Omental fat pad (tissue), 4 donors: ENCODE data around the gene SBF1. TPM values are rescaled to one million over a fixed set of nuclear protein-coding genes. Genes with fewer than 3 reads are reported as not detected.

Experiments
- ATAC-seq: fragments of 150-250 bp; one replicate; pipeline ENCODE4 v1.9.1; 2016; ENCODE audit warnings: mild to moderate bottlenecking, moderate library complexity; ENCODE audit not compliant: low FRiP score
- DNase-seq: peaks from one replicate; pipeline ENCODE4 v3.0.0-alpha.2; 2019; ENCODE audit warnings: low spot score
- CTCF ChIP-seq, 3 donors: fragments of 450-650 bp; IDR thresholded peaks; one replicate each; pipeline ENCODE4 v1.5.1; 2016 to 2017; ENCODE audit warnings: antibody characterized with exemption in 3 of 3, mild to moderate bottlenecking in 3 of 3, moderate library complexity in 2 of 3
- total RNA-seq, 4 donors: library from RNA; depleted of rRNA; stranded (reverse); fragments of >200 nt; gene quantifications; one replicate each; pipeline ENCODE4 v1.1.0, GENCODE V29; 2016

Gene SBF1
- total RNA-seq, 4 donors from 2014 or later: 37.5 to 66.8 (median 43.8) TPM

GRCh38 chr22:50470491-50470890 is 4.3 kb downstream of the SBF1 start:
- no peak for TF ChIP-seq CTCF (IDR thresholded peaks at IDR 0.05)
- ATAC-seq: no peak
- no peak for DNase-seq

DNA sequence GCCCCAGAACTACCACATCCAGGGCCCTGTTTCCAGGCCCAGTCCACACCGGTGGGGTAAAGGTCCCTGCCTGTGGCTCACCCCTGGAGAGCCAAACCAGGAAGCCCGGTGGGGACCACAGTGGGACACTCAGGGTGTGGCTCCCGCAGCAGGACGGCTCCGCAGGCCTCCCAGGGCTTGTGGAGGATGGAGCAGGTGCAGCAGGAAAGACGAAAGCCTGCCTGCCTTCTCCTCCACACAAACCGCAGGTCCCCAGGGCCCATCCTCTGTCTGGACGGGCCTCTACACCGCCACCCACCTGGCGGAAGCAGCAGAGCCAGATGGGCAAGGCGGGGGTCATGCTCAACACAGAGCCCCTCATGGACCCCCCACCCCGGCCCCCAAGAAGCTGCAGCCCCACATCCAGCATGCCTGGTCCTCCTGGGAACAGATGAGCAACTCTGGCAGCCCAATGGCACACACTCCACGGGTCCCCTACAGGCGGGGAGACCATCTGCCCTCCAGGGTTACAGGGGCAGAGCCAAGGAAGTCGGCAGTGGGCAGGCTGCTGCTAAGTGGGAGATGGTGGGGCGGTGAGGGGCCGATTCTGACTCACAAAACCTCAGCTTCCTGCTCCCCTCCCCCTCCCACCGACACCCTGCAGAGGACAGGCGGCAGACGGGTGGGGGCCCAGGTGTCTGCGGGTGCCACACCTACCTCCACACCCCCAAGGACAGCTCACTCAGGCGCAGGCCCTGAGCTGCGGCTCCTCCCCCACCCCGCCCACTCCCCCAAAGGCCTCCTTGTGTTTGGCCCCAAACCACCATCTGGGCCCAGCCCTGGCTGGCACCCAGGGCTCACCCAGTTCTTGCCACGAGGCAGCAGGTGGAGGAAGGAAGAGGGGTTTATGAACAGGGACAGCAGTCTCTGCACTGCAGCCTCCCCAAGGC is 5.2 kb downstream of the SBF1 start:
- TF ChIP-seq CTCF (IDR thresholded peaks at IDR 0.05): no peak
- DNase-seq (no peak), ATAC-seq (no peak)

DNA sequence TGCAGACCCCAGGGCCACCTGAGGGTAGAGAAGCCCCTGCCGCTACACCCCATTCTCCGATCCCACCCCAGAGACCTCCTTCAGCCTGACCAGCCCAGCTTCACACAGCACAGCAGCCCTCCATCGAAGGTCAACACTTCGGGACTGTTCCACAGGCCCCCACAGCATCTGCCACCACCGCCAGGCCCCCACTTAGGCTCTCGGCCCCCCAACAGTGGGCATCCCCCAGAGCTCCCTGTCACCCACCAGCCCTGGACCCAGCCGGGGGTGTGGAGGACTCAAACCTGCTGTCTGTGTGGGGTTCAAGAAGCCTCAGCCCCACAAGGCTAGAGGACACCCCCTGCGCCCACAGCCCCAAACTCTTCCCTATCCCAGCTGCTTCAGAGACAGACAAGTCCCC is 6.2 kb downstream of the SBF1 start:
- DNase-seq: no peak
- TF ChIP-seq CTCF (IDR thresholded peaks at IDR 0.05): no peak
- no peak for ATAC-seq

DNA sequence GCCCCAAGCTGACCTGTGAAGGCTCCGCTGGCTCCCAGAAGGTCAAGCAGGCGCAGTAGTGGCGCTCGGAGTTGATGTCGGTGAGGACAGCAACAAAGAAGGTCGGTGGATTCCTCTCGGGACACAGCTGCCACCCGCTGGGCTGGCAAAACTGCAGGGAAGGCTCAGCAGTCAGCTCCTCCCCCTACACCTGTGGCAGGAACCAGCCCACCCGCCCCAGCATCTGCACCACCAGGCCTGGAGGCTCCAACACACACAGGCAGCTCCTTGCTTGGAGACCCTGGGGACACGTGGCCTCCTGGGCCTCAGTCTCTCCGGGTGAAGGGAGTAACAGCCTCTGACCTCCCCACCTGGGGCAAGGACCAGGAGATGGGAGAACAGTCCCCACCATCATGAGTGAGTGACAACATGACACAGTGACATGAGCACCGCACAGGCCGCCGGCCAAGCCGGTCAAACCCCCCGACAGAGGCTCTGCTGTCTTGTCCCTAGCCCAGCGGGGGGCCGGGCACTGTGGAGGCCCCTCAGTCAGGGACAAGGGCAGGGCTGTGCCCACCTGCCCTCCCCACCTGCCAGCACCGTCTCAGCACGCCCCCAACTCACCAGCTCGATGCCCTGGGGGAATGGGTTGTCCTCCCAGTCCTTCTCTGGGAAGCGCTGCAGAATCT is 6.9 kb downstream of the SBF1 start:
- no peak for ATAC-seq
- no peak for TF ChIP-seq CTCF (IDR thresholded peaks at IDR 0.05)

GRCh38 chr22:50467341-50467740 is 7.5 kb downstream of the SBF1 start:
- no peak for DNase-seq
- TF ChIP-seq CTCF (IDR thresholded peaks at IDR 0.05): no peak
- ATAC-seq: no peak

More for the DNA sequence above, 6.9 kb downstream of the SBF1 start:
- no peak for DNase-seq

- no peak for ATAC-seq
- no peak for TF ChIP-seq CTCF (IDR thresholded peaks at IDR 0.05)
- DNase-seq: no peak
Observed at GRCh38 chr22:50465066-50465930, 9.5 kb downstream of the SBF1 start.
